Psoas muscle (tissue), 8 donors: ENCODE results near the gene PTPN22. TPM values are rescaled to one million over a fixed set of nuclear protein-coding genes. Genes with fewer than 3 reads are reported as not detected.
A peak's percentile ranks its signal among the peaks of the same experiment; 100 is the strongest.

Experiments
- ATAC-seq, 4 donors: fragments of 200-7000 bp; cut with Tn5 transposase; one replicate each; pipeline ENCODE4 v1.9.1; 2020; ENCODE audit warnings: moderate library complexity in 3 of 4, mild to moderate bottlenecking in 2 of 4
- DNase-seq, 2 donors: peaks; one replicate each; pipeline ENCODE4 v3.0.0-alpha.2; 2020
- H3K27ac ChIP-seq: fragments of 200-600 bp; one replicate; pipeline ENCODE4 v1.8.0; 2022
- H3K27me3 ChIP-seq, 3 donors: fragments of 200-600 bp in 1 of 3; one replicate each; pipeline versions ENCODE4 v1.6.1 to v1.8.0; 2013 to 2022; ENCODE audit warnings: low read length in 2 of 3, mild to moderate bottlenecking in 2 of 3, moderate library complexity in 1 of 3; ENCODE audit not compliant: insufficient read depth in 3 of 3
- H3K36me3 ChIP-seq, 2 donors: fragments of 200-600 bp in 1 of 2; one replicate each; pipeline versions ENCODE4 v1.6.1 to v1.8.0; 2013 to 2022; ENCODE audit warnings: low read depth in 1 of 2, mild to moderate bottlenecking in 1 of 2, moderate library complexity in 1 of 2; ENCODE audit not compliant: insufficient read depth in 1 of 2
- H3K4me1 ChIP-seq: fragments of 200-600 bp; one replicate; pipeline ENCODE4 v1.8.0; 2022
- H3K4me3 ChIP-seq: fragments of 200-600 bp; one replicate; pipeline ENCODE4 v1.8.0; 2022; ENCODE audit warnings: mild to moderate bottlenecking
- H3K9me3 ChIP-seq: fragments of 200-600 bp; one replicate; pipeline ENCODE4 v1.8.0; 2022
- WGBS, 3 donors: extraction: QIAGEN DNeasy Blood & Tissue Kit; methylation state at CpG; one replicate each; pipeline versions ENCODE4 v1.1.6 to v1.1.7; 2013; 5-methylcytosine and 5-hydroxymethylcytosine counted together
- intact Hi-C, 2 donors: fragments of 100-400 bp; cut with DNase I; formaldehyde crosslinking; loops; one replicate each; pipeline versions ENCODE4 v1.11.0 to v1.14.2; 2022
- polyA plus RNA-seq, 3 donors: library from polyadenylated mRNA; stranded (reverse); fragments of 200-250 nt; gene quantifications; one replicate each; pipeline ENCODE4 v1.2.3, GENCODE V29; 2013
- total RNA-seq, 4 donors: library from RNA; stranded (reverse); fragmentation: NEBNext Ultra II Directional in 2 of 4; extraction: Animal tissue kit (Norgen Biotek cat#: 25700) in 2 of 4; gene quantifications; one replicate each; pipeline versions ENCODE4 v1.2.1 to v1.2.4, GENCODE V29; 2021 to 2023
- TF ChIP-seq, protein P1 (sequence below): fragments of 200-600 bp; IDR thresholded peaks from one replicate; pipeline ENCODE4 v1.8.0; 2022; ENCODE audit warnings: antibody characterized with exemption
- donor health status: healthy with polysubstance abuse.
- donor health status: DM: no; HTN: no; CAD: no; lungs with moderate emphysema.
- donor health status: Bipolar disorder and iron deficiency.
- donor health status: healthy.
- donor health status: DM: yes; HTN: yes; CAD: no.
- donor health status: DM: no; HTN: no; CAD: no.
- donor health status: DM: no; HTN: no; CAD: no.
- donor health status: DM: yes; HTN: yes; CAD: no.

Gene PTPN22
- total and polyA plus RNA-seq, 7 donors: 0.10 to 0.71 (median 0.39) TPM

DNA sequence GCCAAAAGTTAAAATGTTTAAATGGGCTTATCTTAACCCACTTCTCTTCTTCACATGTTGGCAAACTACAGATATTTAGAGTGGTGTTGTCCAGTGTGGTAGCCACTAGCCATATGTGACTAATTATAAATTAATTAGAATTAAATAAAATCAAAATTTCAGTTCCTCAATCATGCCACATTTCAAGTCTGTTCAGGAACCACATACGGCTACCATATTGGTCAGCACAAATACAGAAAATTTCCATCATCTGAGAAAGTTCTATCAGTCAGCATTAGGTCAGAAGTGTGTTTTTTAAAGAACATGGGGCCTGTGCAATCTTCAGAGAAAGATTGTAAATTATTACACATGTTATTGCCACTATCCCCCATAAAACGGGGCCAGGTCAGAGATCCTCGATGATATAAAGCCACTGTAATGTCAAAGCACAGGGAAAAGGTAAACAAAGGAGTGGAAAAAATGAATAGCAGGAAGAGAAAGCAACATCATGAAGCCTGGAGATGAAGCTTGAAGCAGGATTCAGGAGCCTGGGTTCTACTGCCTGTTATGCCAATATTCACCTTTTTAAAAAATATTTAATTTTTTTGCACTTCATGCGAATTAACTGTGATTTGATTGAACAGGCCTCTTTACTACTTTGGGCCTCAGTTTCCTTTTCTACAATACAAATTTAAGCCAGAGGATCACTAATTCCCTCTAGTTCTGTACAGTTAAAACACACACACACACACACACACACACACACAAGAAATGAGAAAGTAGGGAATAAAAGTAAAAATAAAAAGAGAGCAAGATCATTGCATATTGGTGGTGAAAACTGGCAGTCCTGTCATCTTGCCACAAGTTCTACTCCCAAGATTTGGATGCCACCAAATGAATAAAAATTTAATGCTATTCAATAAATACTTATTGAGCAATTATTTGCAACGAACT, 61.6 kb downstream of the PTPN22 start:
- Histone ChIP-seq H3K4me1 (peaks cover 31% of the 10 kb centered on the region), H3K4me3 (peak overlapping the region; percentile 82), H3K27me3 (no peaks in the 10 kb centered on the region), H3K27ac (peak overlapping the region; percentile 96), H3K9me3 (no peaks in the 10 kb centered on the region), H3K36me3 (peaks cover 0 to 3% of the 10 kb centered on the region in 2 donors)
- 42 to 44% (median 43%) methylated on average over 5 of the region's 5 CpGs for WGBS, 3 donors
- no peak for ATAC-seq
- no peak for DNase-seq
- TF ChIP-seq, protein P1, sequence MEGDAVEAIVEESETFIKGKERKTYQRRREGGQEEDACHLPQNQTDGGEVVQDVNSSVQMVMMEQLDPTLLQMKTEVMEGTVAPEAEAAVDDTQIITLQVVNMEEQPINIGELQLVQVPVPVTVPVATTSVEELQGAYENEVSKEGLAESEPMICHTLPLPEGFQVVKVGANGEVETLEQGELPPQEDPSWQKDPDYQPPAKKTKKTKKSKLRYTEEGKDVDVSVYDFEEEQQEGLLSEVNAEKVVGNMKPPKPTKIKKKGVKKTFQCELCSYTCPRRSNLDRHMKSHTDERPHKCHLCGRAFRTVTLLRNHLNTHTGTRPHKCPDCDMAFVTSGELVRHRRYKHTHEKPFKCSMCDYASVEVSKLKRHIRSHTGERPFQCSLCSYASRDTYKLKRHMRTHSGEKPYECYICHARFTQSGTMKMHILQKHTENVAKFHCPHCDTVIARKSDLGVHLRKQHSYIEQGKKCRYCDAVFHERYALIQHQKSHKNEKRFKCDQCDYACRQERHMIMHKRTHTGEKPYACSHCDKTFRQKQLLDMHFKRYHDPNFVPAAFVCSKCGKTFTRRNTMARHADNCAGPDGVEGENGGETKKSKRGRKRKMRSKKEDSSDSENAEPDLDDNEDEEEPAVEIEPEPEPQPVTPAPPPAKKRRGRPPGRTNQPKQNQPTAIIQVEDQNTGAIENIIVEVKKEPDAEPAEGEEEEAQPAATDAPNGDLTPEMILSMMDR: no peak
- intact Hi-C loops: loop anchor here (5.0 kb wide), 2 partner anchors 48 to 53 kb away; partner anchors contain the start of gene PHTF1 (in 1 of the 2)

DNA sequence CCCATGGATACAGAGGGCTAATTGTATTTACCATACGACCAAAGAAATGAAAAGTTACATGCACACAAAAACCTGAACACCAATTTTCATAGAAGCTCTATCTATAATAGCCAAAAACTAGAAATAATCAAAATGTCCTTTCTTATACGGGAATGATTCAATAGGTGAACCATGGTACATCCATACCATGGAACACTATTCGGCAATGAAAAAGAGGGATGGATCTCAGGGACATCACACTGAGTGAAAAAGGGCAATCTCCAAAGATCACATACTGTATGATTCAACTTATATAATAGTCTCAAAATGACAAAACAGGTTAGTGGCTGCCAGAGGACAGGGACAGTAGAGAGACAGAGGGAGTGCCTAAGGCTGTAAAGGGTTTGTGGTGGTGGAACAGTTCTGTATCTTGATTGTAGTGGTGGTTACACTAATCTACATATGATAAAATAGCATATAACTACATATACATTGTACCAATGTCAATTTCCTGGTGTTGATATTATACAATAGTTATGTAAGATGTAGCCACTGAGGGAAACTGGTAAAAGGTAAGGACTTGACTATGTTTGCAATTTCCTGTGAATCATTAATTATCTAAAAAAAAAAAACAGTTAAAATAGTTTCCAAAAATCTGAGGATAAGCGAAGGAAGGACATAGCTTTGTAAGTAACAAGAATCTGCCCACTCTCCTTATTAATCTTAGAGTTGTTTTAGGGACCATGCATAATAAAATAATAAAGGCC, 62.9 kb downstream of the PTPN22 start:
- Histone ChIP-seq H3K4me3 (peak overlapping the region; percentile 82), H3K27ac (peak overlapping the region; percentile 32), H3K9me3 (no peaks in the 10 kb centered on the region), H3K4me1 (peaks cover 45% of the 10 kb centered on the region), H3K27me3 (no peaks in the 10 kb centered on the region), H3K36me3 (peaks cover 0 to 3% of the 10 kb centered on the region in 2 donors)
- ATAC-seq (no peak), DNase-seq (no peak)
- 93 to 97% (median 95%) methylated on average over 4 of the region's 4 CpGs for WGBS, 3 donors
- intact Hi-C loops: no loop called here
- TF ChIP-seq, protein P1: no peak

DNA sequence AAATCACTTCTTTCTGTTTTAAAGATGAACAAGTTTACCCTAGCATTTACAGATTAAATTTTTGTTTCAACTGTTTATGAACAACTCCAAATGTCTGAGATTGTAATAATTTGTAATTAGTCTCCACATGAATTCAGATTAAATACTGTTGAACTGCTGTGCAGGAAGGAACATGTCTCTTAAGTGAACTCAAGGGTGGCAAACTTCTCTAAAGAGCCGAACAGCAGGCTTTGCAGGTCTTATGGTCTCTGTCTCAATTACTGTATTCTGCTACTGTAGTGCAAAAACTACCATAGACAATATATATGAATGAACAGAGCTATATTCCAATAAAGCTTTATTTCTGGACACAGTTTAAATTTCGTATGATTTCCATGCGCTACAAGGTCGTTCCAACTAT, 65.9 kb downstream of the PTPN22 start:
- DNase-seq (no peak), ATAC-seq (no peak)
- Histone ChIP-seq H3K36me3 (peaks cover 0 to 3% of the 10 kb centered on the region in 2 donors), H3K4me1 (peaks cover 63% of the 10 kb centered on the region), H3K9me3 (no peaks in the 10 kb centered on the region), H3K27ac (no peak overlapping the region), H3K4me3 (no peak overlapping the region), H3K27me3 (no peaks in the 10 kb centered on the region)
- TF ChIP-seq, protein P1: no peak
- 85 to 93% (median 91%) methylated on average over 4 of the region's 4 CpGs for WGBS, 3 donors
- intact Hi-C loops: no loop called here

GRCh38 chr1:113805256-113805531, 66.3 kb downstream of the PTPN22 start:
- ATAC-seq: no peak
- TF ChIP-seq, protein P1: no peak
- H3K4me1 ChIP-seq: peaks cover 64% of the 10 kb centered on the region
- no peak overlapping the region for H3K4me3 ChIP-seq
- H3K36me3 ChIP-seq: peaks cover 0 to 3% of the 10 kb centered on the region in 2 donors
- 95 to 98% (median 97%) methylated on average over 6 of the region's 6 CpGs for WGBS, 3 donors
- no peaks in the 10 kb centered on the region for H3K9me3 ChIP-seq
- intact Hi-C loops: no loop called here
- no peak overlapping the region for H3K27ac ChIP-seq
- H3K27me3 ChIP-seq: no peaks in the 10 kb centered on the region
- DNase-seq: no peak
